Measurements from ENCODE around the gene NDUFB8. TPM values are rescaled to one million over a fixed set of nuclear protein-coding genes. Genes with fewer than 3 reads are reported as not detected.

The NDUFB8 gene
- total and polyA plus RNA-seq, 4 donors, result 72.4 to 297 (median 199) TPM

GRCh38 chr10:100528123-100528886 lies 1.4 kb downstream of the NDUFB8 start:
- no peak for DNase-seq (ENCODE audit: low spot score)
- peaks cover 0 to 20% (median 9%) of the 10 kb centered on the region in 4 donors for H3K4me1 ChIP-seq (ENCODE audit: control insufficient read depth in 4 of 4, insufficient read depth in 4 of 4, low read length in 3 of 4)
- H3K36me3 ChIP-seq (ENCODE audit: control insufficient read depth in 4 of 4, insufficient read depth in 3 of 4, low read depth in 1 of 4, low read length in 3 of 4), result peaks cover 0 to 30% (median 28%) of the 10 kb centered on the region in 4 donors
- peak overlapping the region; percentile 74 to 92 (median 89) for H3K4me3 ChIP-seq (ENCODE audit: low read depth in 1 of 3, low read length in 3 of 3)
- H3K27me3 ChIP-seq (ENCODE audit: control insufficient read depth in 4 of 4, insufficient read depth in 4 of 4, low read length in 3 of 4), result no peaks in the 10 kb centered on the region
- H3K9ac ChIP-seq (ENCODE audit: low read depth in 1 of 2, low read length in 2 of 2), result peak overlapping the region; percentile 55 to 82
- no peak for TF ChIP-seq SP1 (IDR thresholded peaks at IDR 0.05)
- no peak for TF ChIP-seq EGR1 (IDR thresholded peaks at IDR 0.05; ENCODE audit: low read depth in 2 of 2)
- no peak for TF ChIP-seq HNF4A (conservative IDR thresholded peaks at IDR 0.05)
- TF ChIP-seq YY1 (IDR thresholded peaks at IDR 0.05), result no peak
- TF ChIP-seq, protein P1, sequence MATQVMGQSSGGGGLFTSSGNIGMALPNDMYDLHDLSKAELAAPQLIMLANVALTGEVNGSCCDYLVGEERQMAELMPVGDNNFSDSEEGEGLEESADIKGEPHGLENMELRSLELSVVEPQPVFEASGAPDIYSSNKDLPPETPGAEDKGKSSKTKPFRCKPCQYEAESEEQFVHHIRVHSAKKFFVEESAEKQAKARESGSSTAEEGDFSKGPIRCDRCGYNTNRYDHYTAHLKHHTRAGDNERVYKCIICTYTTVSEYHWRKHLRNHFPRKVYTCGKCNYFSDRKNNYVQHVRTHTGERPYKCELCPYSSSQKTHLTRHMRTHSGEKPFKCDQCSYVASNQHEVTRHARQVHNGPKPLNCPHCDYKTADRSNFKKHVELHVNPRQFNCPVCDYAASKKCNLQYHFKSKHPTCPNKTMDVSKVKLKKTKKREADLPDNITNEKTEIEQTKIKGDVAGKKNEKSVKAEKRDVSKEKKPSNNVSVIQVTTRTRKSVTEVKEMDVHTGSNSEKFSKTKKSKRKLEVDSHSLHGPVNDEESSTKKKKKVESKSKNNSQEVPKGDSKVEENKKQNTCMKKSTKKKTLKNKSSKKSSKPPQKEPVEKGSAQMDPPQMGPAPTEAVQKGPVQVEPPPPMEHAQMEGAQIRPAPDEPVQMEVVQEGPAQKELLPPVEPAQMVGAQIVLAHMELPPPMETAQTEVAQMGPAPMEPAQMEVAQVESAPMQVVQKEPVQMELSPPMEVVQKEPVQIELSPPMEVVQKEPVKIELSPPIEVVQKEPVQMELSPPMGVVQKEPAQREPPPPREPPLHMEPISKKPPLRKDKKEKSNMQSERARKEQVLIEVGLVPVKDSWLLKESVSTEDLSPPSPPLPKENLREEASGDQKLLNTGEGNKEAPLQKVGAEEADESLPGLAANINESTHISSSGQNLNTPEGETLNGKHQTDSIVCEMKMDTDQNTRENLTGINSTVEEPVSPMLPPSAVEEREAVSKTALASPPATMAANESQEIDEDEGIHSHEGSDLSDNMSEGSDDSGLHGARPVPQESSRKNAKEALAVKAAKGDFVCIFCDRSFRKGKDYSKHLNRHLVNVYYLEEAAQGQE (IDR thresholded peaks at IDR 0.05), result no peak
- TF ChIP-seq NR2F2 (IDR thresholded peaks at IDR 0.05), result no peak
- no peak overlapping the region for H3K27ac ChIP-seq (ENCODE audit: low read depth in 1 of 2, low read length in 2 of 2)
- WGBS, result 74% methylated on average over 7 of the region's 7 CpGs
- no peaks in the 10 kb centered on the region for H3K9me3 ChIP-seq (ENCODE audit: control insufficient read depth in 4 of 4, low read length in 3 of 4)

DNA sequence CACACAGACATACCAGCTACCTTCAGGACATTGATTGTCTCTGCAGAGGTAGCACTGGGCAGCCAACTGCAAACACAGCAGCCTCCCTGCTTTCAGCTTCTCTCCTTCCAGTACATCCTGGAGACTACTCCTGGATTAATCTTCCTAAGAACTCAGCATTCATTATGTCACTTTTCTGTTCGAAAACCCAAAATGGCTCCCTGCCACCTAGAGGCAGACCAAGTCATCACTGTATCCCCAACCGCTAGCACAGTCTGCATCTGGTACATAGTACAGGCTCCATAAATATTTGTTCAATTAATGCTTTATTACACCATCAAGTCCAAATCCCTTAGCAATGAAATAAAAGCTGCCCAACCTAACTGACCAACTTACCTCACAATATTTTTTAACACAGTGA lies 5.0 kb downstream of the NDUFB8 start:
- peaks cover 1 to 15% (median 10%) of the 10 kb centered on the region in 4 donors for H3K4me1 ChIP-seq (ENCODE audit: control insufficient read depth in 4 of 4, insufficient read depth in 4 of 4, low read length in 3 of 4)
- no peaks in the 10 kb centered on the region for H3K9me3 ChIP-seq (ENCODE audit: control insufficient read depth in 4 of 4, low read length in 3 of 4)
- no peak overlapping the region for H3K27ac ChIP-seq (ENCODE audit: low read depth in 1 of 2, low read length in 2 of 2)
- no peak for TF ChIP-seq NR2F2 (IDR thresholded peaks at IDR 0.05)
- peaks cover 0 to 31% (median 28%) of the 10 kb centered on the region in 4 donors for H3K36me3 ChIP-seq (ENCODE audit: control insufficient read depth in 4 of 4, insufficient read depth in 3 of 4, low read depth in 1 of 4, low read length in 3 of 4)
- no peak overlapping the region for H3K9ac ChIP-seq (ENCODE audit: low read depth in 1 of 2, low read length in 2 of 2)
- H3K27me3 ChIP-seq (ENCODE audit: control insufficient read depth in 4 of 4, insufficient read depth in 4 of 4, low read length in 3 of 4), result no peaks in the 10 kb centered on the region
- no peak for DNase-seq (ENCODE audit: low spot score)
- no peak overlapping the region for H3K4me3 ChIP-seq (ENCODE audit: low read depth in 1 of 3, low read length in 3 of 3)
- WGBS, result 80% methylated on average over 2 of the region's 2 CpGs

GRCh38 chr10:100524206-100524605 lies 5.5 kb downstream of the NDUFB8 start:
- no peak overlapping the region for H3K4me3 ChIP-seq (ENCODE audit: low read depth in 1 of 3, low read length in 3 of 3)
- DNase-seq (ENCODE audit: low spot score), result no peak
- no peaks in the 10 kb centered on the region for H3K27me3 ChIP-seq (ENCODE audit: control insufficient read depth in 4 of 4, insufficient read depth in 4 of 4, low read length in 3 of 4)
- no peaks in the 10 kb centered on the region for H3K9me3 ChIP-seq (ENCODE audit: control insufficient read depth in 4 of 4, low read length in 3 of 4)
- no peak overlapping the region for H3K9ac ChIP-seq (ENCODE audit: low read depth in 1 of 2, low read length in 2 of 2)
- WGBS, result 93% methylated on average over 6 of the region's 6 CpGs
- peaks cover 3 to 16% (median 11%) of the 10 kb centered on the region in 4 donors for H3K4me1 ChIP-seq (ENCODE audit: control insufficient read depth in 4 of 4, insufficient read depth in 4 of 4, low read length in 3 of 4)
- H3K36me3 ChIP-seq (ENCODE audit: control insufficient read depth in 4 of 4, insufficient read depth in 3 of 4, low read depth in 1 of 4, low read length in 3 of 4), result peaks cover 0 to 31% (median 28%) of the 10 kb centered on the region in 4 donors
- H3K27ac ChIP-seq (ENCODE audit: low read depth in 1 of 2, low read length in 2 of 2), result no peak overlapping the region
- no peak for TF ChIP-seq MAX (IDR thresholded peaks at IDR 0.05)
- TF ChIP-seq NR2F2 (IDR thresholded peaks at IDR 0.05), result no peak
- no peak for TF ChIP-seq CTCF (IDR thresholded peaks at IDR 0.05; ENCODE audit: low read depth, low read length, missing input control)
- TF ChIP-seq FOXA2 (IDR thresholded peaks at IDR 0.05), result no peak
- TF ChIP-seq JUND (IDR thresholded peaks at IDR 0.05), result no peak
- no peak for TF ChIP-seq RAD21 (IDR thresholded peaks at IDR 0.05)
- TF ChIP-seq, protein P2, sequence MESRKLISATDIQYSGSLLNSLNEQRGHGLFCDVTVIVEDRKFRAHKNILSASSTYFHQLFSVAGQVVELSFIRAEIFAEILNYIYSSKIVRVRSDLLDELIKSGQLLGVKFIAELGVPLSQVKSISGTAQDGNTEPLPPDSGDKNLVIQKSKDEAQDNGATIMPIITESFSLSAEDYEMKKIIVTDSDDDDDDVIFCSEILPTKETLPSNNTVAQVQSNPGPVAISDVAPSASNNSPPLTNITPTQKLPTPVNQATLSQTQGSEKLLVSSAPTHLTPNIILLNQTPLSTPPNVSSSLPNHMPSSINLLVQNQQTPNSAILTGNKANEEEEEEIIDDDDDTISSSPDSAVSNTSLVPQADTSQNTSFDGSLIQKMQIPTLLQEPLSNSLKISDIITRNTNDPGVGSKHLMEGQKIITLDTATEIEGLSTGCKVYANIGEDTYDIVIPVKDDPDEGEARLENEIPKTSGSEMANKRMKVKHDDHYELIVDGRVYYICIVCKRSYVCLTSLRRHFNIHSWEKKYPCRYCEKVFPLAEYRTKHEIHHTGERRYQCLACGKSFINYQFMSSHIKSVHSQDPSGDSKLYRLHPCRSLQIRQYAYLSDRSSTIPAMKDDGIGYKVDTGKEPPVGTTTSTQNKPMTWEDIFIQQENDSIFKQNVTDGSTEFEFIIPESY (IDR thresholded peaks at IDR 0.05), result no peak
- no peak for TF ChIP-seq SP1 (IDR thresholded peaks at IDR 0.05)
- TF ChIP-seq EGR1 (IDR thresholded peaks at IDR 0.05; ENCODE audit: low read depth in 2 of 2), result no peak
- TF ChIP-seq, protein P3, sequence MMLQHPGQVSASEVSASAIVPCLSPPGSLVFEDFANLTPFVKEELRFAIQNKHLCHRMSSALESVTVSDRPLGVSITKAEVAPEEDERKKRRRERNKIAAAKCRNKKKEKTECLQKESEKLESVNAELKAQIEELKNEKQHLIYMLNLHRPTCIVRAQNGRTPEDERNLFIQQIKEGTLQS (IDR thresholded peaks at IDR 0.05), result no peak
- no peak for TF ChIP-seq TAF1 (conservative IDR thresholded peaks at IDR 0.05)
- no peak for TF ChIP-seq GABPA (IDR thresholded peaks at IDR 0.05 in 1 of 2, conservative IDR thresholded peaks at IDR 0.05 in 1 of 2)
- TF ChIP-seq FOXA1 (IDR thresholded peaks at IDR 0.05), result no peak
- TF ChIP-seq YY1 (IDR thresholded peaks at IDR 0.05), result no peak
- TF ChIP-seq HNF4A (conservative IDR thresholded peaks at IDR 0.05), result no peak
- TF ChIP-seq RXRA (IDR thresholded peaks at IDR 0.05), result no peak
- TF ChIP-seq HNF4G (IDR thresholded peaks at IDR 0.05), result no peak

Data from liver (tissue), 9 donors.